HG02623 (cell line): ENCODE measurements around the gene RNF31.

Source experiments
- ATAC-seq: cut with Tn5 transposase; IDR thresholded peaks from one replicate; pipeline ENCODE4 v1.9.1; 2021; ENCODE audit warnings: moderate library complexity; ENCODE audit not compliant: unreplicated experiment

RNF31 gene

DNA sequence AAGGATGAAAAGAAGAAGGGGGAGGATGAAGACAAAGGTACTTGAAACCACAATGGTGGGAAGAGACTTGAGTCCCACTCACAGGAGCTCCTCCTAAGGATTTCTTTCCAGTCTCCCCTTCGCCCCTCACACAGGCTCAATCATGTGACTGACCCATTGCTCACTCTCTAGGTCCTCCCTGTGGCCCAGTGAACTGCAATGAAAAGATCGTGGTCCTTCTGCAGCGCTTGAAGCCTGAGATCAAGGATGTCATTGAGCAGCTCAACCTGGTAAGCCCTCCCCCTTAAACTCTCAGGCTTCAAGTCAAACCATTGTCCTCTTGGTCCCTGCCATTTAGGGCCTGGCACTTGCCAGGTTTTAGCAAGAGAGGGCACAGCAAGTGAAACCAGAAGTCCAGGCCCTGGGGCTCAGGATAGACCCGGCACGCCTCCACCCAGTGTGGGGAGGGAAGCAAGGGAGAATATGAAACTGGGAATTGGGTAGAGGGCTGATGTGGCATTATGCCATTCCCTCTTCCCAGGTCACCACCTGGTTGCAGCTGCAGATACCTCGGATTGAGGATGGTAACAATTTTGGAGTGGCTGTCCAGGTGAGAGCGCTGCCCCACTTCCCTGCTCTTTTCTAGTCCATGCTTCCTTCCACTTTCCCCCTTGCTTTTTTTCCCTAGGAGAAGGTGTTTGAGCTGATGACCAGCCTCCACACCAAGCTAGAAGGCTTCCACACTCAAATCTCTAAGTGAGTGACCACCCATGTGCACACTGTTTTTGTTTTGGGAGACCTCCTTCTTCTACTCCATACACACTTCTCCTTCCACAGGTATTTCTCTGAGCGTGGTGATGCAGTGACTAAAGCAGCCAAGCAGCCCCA, 9.5 kb upstream of the RNF31 start:
- ATAC-seq = no peak

DNA sequence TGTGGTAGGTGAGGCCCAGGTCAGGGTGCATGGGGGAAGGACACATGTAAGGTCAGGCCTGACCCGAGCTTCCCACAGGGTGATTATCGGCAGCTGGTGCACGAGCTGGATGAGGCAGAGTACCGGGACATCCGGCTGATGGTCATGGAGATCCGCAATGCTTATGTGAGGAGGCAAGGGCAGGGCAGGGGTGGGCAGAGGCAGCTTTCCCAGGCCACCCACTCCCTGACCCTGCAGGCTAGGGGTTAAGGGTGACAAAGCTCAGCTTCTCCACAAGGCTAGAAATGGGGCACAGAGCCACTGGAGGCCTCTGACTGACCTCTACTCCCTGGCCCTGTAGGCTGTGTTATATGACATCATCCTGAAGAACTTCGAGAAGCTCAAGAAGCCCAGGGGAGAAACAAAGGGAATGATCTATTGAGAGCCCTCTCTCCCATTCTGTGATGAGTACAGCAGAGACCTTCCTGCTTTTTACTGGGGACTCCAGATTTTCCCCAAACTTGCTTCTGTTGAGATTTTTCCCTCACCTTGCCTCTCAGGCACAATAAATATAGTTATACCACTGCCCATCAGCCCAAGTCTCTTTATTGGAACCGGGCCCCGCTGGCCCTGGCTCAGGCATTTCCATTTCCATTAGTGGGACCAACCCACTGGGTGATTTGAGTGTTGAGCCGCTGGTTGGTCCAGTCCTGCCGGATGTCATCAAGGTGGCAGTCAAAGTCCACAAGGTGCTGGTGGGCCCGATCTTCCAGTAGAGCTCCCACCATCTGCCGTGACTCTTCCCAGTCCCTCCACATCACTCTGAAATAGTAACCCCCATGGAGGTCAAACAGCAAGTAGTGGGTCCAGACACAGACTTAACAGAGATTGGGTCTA, 8.7 kb upstream of the RNF31 start:
- no peak for ATAC-seq

DNA sequence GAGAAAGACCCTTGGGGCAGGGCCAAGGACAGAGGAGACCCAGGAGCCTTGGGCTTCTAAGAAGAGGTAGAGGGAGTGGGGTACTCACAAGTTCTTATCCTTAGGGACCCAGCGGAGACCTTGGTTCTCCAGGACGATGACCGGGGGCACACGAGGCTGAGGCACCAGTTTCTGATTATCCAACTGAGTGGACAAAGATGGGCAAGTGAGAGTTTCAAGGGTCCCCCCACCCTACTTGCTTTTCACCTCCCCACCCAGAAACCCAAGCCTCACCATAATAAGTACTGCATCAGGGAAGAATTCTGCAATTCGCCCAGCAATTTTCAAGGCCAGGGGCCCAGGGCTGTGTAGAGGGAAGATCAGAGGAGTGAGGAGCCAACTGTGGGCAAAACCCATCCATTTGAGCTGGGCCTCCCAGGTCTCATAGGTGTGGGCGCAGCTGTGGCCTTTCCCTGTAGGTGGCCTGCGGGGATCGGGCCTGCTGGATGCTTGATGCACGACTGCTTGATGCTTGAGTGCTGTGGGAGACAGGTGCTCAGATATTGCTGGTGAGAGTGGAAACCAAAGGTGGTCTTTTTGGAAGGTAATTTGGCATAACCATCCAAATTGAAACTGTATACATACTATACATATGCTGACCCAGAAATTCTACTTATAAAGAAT, 7.9 kb upstream of the RNF31 start:
- no peak for ATAC-seq

DNA sequence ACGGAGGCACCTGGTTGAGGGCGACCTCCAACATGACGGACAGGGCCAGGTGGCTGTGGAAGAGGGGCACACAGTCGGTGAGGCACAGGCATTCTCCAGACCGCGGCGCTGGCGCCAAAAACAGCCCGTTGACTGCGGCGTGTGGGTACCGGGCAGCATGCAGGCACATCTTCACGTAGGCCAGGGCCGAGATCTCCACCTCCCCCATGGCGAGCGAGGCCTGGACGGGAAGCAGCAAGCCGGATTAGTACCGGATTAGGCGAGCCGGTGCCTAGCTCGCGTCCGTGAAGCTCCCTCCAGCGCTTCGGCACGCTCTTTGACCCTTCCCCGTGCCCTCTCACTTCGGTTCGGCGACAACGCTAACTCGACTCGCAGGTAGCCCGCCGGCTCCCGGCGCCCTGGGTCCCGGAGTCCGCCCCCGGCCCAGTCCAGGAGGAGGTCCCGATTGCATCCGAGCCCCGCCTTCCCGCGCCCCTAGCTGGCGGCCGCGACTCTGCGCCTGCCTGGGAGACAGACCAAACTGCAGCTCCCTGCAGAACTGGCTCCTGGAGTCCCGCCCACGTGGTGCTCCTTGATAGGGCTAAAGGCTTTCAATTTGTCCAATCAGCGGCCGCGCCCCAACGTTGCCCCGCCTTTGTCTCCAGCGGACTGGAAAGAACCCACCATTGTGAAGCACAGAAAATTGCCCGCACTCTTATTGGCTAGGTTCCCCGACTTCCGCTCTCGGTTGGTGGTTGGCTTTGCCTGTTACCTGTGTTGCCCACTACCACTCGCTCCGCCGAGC, 6.0 kb upstream of the RNF31 start, which contains the start of gene EMC9:
TSS of gene EMC9 (minus strand) at position 495 of the 784 bp plus-strand sequence. CDS start at position 208, 287 bp downstream.
- ATAC-seq = peak; percentile 80

DNA sequence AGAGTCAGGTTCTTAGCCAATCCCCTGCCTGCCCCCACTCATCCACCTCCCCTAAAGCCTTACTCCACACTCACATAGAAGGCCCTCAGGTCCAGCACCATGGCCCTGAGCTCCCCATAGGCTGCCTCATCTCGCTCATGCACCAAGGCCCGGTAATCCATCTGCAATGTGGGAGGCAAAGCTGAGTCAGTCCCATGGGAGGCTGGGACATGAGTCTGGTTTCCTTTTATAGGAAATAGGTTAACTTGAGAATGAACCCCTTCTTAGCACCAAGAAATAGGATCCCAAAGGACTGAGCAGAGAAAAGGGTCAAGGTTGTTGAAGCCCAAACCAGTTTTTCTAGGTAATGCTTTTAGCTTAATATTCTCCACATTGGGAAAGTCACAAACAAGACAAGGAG, 3.8 kb upstream of the RNF31 start:
- ATAC-seq = no peak

DNA sequence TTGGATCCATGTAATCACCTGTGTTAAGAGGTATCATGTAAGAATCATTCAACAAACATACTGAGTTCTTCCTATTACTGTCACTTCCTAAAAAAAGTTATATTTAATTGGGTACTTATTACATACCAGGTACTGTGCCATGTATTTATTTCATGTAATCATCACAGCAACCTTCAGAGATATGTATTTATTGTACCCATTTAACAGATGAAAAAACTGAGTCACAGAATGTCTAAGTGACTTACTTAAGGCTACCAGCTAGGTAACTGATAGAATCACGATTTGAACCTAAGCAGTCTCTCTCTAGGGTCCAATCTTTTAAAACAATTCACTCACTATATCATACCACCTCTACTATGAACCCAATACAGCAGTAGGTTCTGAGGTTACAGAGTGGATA, 2.8 kb upstream of the RNF31 start:
- no peak for ATAC-seq

DNA sequence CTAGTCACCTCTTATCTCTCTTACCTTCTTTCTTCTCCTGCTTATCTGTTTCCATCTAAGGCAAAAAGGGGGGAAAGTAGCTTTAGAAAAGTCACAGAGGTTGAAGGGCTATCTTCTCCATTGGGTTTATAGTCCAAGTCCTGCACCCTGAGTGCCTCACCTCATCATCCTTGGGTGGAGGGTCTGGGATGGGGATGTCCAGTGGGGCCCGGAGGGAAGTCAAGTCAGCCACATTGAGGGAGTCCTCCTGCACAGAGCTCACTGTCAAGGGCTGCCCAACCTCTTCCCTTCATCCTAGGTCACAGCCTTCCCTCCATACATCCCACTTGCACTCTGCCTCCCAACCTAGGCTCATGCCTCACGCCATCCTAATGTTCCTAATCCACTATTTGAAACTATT, 2.1 kb upstream of the RNF31 start:
- no peak for ATAC-seq

DNA sequence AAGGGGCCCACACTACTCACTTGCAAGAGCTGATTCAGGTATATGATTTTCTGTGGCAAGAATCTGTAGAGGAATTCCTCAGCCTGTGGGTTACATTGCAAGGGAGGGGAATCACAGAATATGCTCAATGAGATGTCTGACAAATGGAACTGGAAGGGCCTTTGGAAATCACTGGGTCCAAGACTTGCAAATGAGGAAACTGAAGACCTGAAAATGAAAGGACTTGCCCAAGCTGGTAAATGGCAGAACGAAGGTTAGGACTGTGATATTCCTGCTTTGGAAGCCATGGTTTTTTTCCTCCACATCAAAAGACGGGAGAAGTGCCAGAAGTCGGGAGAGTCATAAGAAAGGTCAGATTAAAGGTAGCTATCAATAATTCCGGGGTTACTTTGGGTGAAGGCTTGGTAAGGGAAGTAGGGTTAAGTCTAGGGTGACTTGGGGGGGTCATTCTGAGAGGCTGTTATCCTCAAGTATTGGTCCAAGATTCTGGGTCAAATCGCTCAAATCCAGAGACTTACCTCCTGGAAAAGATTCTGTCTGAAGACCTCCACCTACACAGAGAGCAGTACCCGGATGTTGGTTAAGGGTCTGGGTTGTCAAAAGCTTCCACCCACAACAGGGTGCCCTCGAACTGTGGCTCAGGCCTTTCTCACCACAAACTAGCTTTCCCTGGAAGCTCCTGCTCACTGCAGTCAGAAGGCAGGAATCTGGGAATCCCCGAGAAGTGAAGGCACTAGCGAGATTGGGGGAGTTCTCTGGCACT, 1.4 kb upstream of the RNF31 start:
- ATAC-seq = no peak

DNA sequence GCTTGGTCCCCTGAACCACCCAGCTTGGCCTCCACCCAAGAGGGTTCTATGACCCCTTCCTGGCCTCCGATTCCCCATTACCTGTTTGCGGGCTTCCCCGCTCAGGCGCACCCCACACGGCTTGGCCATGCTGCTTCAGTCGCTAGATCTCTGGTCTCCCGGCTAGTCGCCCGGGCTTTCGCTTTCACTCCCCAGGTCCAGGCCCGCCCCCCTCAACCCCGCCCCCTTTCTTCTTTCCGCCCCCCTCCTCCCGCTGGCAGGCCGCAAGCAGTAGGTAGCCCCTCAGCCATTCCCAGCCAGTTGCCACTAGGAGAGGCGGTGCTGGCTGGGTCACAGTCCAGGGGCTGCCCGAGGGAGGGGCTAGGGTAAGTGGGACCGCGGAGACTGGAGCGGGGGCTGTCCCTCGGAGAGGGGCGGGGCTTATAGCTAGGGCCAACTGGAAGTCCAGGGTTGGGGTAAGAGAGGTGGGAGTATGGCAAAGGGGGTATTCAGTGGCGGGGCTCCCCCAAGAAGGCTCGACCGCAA, 783 bp upstream of the RNF31 start, which contains the start of gene PSME2:
TSS of gene PSME2 (minus strand) at position 158 of the 525 bp plus-strand sequence. CDS start at position 129, 29 bp downstream.
- peak; percentile 58 for ATAC-seq

DNA sequence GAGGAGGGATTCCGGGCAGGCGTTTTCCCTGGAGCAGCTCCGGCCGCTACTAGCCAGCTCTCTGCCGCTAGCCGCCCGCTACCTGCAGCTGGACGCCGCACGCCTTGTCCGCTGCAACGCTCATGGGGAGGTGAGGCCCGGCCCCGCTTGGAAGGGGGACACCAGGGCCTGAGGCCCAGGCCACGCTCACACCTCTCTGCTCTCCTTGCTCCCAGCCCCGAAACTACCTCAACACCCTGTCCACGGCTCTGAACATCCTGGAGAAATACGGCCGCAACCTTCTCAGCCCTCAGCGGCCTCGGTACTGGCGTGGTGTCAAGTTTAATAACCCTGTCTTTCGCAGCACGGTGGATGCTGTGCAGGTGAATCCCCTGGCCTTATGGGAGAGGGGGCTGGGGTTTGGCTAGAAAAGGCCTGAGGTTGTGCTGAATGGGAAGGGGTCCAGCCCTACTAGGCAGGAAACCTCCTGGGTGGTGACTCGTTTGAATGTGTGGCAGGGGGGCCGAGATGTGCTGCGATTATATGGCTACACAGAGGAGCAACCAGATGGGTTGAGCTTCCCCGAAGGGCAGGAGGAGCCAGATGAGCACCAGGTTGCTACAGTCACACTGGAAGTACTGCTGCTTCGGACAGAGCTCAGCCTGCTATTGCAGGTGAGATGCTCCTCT, 597 bp downstream of the RNF31 start:
- no peak for ATAC-seq

DNA sequence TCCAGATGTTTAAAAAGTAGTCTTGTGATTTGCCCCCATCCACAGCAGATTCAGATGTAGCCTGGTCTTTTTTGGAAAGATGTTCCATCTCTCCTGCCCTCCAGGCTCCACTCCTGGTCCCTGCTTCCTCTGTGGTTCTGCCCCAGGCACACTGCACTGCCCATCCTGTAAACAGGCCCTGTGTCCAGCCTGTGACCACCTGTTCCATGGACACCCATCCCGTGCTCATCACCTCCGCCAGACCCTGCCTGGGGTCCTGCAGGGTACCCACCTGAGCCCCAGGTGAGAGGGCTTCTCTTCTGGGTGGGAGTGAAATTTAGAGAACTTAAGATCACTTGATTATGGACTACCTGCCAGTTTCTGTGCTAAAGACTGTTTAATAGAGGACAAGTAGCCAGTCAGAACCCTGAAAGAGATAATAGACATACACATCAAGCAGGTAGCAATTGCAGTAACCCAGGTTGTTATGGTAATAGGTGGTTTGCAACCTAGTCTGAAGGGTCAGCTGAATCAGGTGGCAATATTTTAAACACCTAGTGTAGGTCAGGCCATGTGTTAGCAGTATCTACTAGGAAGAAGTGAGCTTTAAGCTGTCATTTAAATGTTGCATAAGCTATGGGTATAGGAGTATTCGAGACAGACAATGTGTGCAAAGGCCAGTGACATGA, 2.1 kb downstream of the RNF31 start:
- ATAC-seq = no peak

DNA sequence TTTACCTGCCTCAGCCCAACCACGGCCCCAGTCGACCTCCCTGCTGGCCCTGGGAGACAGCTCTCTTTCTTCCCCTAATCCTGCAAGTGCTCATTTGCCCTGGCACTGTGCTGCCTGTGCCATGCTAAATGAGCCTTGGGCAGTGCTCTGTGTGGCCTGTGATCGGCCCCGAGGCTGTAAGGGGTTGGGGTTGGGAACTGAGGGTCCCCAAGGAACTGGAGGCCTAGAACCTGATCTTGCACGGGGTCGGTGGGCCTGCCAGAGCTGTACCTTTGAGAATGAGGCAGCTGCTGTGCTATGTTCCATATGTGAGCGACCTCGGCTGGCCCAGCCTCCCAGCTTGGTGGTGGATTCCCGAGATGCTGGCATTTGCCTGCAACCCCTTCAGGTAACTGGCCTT, 2.8 kb downstream of the RNF31 start:
- no peak for ATAC-seq

DNA sequence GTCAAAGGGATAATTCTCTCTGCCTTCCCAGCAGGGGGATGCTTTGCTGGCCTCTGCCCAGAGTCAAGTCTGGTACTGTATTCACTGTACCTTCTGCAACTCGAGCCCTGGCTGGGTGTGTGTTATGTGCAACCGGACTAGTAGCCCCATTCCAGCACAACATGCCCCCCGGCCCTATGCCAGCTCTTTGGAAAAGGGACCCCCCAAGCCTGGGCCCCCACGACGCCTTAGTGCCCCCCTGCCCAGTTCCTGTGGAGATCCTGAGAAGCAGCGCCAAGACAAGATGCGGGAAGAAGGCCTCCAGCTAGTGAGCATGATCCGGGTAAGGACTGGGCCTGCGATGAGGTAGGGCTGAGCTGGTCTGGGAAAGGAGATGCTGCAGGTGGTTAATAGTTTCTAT, 3.3 kb downstream of the RNF31 start:
- ATAC-seq = no peak

DNA sequence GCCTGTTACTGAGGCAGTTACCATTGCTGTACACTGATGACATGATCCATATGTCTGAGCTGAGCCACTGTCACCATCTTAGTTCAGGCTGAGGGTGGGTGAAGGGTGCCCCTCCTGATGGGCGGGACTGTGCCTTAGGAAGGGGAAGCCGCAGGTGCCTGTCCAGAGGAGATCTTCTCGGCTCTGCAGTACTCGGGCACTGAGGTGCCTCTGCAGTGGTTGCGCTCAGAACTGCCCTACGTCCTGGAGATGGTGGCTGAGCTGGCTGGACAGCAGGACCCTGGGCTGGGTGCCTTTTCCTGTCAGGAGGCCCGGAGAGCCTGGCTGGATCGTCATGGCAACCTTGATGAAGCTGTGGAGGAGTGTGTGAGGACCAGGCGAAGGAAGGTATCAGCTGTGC, 3.7 kb downstream of the RNF31 start:
- ATAC-seq = no peak

DNA sequence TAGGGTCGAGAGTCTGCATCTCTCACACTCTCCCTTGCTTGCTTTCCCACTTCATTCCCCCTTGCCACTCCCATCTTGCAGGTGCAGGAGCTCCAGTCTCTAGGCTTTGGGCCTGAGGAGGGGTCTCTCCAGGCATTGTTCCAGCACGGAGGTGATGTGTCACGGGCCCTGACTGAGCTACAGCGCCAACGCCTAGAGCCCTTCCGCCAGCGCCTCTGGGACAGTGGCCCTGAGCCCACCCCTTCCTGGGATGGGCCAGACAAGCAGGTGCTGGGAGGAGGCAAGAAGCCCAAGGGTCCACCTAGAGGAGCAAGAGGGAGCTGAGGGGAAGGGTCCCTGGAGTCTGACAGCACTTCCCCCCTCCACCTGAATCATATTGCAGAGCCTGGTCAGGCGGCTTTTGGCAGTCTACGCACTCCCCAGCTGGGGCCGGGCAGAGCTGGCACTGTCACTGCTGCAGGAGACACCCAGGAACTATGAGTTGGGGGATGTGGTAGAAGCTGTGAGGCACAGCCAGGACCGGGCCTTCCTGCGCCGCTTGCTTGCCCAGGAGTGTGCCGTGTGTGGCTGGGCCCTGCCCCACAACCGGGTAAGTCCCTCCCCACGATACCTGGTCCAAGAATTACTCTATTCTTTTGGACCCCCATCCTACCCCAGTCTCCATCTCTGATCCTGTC, 4.2 kb downstream of the RNF31 start:
- no peak for ATAC-seq

DNA sequence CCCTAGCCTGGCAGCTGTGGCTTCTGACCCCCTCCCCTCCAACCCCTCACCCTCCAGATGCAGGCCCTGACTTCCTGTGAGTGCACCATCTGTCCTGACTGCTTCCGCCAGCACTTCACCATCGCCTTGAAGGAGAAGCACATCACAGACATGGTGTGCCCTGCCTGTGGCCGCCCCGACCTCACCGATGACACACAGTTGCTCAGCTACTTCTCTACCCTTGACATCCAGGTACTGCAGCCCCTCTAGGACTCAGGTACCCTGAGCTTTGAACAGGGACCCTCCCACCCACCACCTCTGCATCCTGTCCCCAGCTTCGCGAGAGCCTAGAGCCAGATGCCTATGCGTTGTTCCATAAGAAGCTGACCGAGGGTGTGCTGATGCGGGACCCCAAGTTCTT, 7.8 kb downstream of the RNF31 start:
- no peak for ATAC-seq

DNA sequence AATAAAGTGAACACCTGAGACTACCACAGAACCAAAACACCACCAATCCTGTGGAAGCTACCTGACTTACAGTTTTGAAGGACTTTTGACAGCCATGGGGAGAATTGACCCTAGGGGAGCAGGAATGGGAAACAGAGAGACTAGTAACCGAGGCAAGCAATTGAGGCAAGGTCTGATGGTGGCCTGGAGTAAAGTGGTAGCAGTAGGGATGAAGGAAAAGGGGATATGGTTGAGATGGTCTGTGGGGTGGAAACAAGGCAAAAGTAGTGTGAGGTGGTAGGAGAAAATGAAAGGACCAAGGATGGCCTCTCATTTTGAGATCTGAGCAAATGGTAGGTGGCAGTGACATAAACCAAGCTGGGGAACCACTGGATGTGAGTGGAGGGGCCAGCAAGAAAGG, 9.5 kb downstream of the RNF31 start:
- ATAC-seq = no peak

DNA sequence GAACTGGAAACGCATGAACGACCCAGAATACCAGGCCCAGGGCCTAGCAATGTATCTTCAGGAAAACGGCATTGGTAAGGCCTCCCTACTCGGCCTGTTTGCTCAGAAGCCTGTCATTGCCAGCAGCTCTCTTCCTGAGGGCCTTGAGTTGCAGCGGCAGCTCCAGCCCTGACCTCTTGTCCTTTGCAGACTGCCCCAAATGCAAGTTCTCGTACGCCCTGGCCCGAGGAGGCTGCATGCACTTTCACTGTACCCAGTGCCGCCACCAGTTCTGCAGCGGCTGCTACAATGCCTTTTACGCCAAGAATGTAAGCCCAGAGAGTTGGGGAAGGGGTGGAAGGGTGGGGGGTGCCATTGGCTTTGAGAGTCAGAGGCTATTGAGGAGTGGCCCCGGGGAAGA, 10.0 kb downstream of the RNF31 start:
- ATAC-seq = no peak
